HG03457 (cell line): ENCODE data around the gene TEX2.
"Not testable (repeated sequence)": the region's sequence is repeated elsewhere in the genome, so short reads cannot be mapped to it uniquely, and the experiment has no call there.

ENCODE experiments used
- ATAC-seq: cut with Tn5 transposase; IDR thresholded peaks from one replicate; pipeline ENCODE4 v1.9.1; 2021; ENCODE audit warnings: moderate number of reproducible peaks; ENCODE audit not compliant: unreplicated experiment

The TEX2 gene

DNA sequence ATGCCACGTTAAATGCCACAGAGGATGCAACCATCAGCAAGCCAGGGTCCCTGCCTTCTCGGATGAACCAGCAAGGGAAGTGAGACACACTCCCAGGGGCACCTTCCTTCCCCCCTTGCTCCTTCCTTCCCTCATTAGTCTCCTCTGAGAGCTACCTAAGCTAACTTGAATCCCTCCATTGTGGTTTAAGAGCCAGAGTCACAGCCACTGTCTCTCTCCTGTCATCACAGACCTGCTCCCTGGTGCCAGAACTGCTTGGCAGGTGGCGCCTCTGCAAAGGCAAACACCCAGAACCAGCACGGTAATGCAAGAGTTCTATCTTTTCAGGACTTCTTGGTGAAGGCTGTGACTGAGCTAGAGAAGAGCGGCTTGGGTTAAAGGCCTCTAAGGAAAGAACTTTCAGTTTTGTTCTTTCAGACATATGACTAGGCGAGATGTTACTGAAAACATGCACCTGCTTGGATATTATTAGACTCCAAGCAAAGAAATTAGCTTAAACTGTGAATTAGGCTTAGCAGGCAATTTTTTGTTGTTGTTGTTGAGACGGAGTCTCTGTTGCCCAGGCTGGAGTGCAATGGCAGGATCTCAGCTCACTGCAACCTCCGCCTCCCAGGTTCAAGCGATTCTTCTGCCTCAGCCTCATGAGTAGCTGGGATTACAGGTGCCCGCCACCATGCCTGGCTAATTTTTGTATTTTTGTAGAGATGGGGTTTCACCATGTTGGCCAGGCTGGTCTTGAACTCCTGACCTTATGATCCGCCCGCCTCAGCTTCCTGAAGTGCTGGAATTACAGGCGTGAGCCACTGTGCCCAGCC lies 141.9 kb downstream of the TEX2 start:
- ATAC-seq, result not testable (repeated sequence)

DNA sequence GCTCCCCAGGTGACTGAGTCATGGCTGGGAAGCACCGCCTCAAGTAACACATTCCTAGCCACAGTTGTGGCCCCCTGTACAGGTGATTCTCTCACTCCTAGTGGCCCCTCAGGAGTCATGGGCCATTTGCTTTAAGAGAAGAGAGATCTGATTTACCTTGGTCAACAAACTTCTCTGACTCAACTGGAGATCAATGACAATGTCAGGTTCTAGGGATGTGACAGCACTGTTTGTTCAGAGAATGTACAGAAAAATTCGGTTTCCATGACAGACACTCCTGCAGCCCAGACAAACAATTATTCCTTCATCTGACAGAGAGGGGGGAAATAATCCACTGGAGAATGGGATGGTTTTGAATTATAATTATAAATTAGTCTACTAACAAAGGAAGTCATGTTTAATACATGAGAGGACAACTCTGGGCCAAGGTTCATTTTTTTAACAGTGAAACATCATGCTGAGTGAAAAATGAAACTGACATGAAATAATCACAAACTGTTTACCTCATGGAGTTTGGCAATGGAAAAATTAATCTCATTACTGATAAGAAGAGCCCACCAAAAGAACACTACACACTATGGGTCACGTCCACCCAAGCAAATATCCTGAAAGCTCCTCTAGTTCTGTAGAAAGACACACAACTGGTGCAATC lies 142.8 kb downstream of the TEX2 start:
- no peak for ATAC-seq

DNA sequence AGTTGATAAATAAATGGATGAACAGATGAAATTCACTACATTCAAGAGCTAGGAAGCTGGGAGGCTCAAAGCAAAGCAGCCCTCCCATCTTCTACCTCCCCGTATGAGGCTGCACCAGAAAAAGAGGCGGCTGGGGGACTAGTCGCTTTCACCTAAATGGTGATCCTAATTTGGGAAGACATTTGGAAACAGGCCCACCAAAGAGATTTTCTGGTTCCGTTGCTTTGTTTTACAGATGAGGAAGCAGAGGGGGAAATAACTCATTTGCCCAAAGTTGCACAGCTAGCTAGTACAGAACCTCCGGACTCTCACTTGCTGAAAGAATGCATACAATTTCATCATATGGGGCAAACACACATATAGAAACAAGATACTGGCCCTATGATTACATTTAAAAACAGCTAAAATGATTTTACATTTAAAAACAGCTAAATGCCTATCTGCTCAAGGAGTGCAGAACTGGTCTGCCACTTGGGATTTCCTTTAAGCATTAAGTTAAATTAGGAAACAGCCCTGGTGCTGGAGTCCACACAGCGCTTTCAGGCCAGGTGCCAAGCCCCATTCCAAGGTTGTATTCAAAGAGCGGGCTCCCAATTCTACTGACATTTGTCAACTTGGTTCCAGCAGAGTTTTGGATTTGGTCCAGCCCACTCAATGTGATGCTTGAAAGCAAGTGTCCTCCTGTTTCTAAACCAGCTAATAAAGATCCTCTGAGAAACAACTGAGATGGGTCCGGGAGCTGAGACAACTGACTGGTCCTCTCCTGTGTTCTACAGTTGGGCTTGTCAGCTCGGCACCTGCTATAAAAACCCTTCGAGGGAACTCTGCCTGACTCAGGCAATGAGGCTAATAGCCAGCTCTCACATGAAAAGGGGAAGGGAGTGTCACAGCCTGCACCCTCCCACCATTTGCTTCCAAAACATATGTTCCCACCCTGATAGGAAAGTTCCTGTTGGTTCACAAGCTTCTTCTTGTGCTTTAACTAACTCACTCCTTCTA lies 144.8 kb downstream of the TEX2 start:
- ATAC-seq, result no peak

DNA sequence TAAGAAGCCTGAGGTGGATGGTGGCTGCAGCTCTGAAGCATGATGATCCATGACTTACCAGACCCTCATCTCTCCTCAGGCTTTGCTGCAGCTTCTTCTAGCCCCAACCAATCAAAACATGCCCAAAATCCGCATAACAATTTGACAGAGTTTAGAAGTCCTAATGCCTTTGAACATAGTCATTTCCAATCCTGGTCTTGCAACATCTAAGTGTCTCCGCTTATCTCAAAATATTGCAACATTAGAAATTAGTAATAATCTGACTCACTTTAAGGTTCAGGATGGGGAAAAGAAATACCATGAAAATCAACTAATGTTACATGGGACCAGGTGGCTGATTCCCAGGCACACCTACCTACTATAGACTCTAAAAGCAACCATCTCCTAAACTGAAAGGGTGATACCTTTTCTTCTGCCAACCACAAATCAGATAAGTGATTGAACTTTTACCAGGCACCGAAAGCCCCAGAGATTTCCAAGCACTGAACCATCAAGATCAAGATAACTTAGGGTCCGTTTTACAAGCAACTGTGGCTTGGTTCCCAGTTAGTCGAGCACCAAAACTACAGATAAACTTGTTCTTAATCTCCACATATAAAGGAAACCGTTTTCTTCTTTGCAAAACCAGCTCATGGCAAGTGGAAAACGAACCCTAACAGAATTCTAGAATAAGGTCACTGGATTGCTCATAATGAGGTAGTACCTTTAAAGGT lies 147.1 kb downstream of the TEX2 start:
- no peak for ATAC-seq

DNA sequence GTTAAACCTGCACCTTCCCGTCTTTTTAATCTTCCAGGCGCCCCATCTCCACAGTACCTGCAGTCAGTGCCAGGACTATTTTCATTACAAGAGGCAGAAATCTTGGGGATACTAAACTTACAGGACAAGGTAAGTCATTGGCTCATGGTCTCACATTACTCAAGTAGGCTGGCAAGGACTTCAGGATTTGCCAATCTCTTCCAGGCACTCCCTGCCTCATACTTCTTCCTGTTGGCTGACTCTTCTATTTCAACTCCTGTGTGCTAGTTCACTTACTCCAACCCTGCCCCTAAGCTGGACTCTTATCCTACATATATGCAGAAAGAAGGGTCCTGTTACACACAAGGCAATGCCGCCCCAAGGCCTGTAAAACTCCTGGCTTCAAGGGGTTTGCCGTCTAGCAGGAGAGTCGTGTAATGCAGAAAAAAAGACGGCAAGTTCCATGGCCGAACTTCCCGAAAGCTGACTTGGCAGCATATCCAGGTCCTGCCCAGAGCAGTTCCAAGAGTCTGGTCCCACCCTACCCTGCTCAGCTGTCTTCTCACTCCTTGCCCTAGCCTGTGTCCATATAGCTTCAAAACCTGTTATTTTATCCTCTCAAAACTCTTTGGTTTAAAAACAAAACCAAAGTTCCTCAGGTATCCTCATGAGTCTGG lies 147.9 kb downstream of the TEX2 start:
- ATAC-seq, result no peak

- no peak for ATAC-seq
Measured at GRCh38 chr17:64113006-64113405, 150.1 kb downstream of the TEX2 start.

GRCh38 chr17:64111831-64112230 lies 151.2 kb downstream of the TEX2 start:
- ATAC-seq, result no peak

DNA sequence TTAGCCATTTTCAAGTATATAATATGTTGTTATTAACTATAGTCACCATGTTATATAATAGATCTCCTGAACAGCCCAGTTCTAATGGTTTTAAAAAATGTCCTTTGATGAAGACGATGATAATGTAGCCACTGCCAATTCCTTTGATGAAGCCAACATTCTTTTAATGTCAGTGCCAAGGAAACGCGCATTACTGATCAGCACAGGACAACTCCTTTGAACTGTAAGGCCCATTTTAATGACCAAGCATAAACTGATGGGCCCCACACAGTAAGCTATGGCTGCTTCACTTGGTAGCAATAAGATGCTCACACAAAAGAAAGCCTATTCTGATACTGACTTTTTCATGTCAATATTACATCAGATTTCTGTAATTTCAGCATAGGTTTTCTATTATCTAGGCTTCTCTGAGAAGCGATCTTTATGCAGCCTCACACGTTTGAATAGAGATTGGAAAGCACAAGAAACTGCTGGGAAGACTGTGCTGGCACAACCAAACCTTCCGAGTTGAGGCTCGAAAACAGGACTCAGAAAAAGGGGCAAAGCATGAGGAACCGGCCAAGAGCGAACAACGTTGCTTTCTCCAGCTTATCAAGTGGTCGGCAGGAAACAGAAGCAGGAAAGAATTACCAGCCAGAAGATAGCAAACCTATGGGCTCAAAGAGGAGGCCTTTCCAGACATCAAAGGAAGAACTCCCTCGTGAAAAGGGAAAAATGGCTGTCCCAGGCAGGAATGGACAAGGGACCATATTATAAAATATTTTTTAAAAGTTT lies 152.5 kb downstream of the TEX2 start:
- ATAC-seq, result no peak

GRCh38 chr17:64109400-64109799 lies 153.7 kb downstream of the TEX2 start:
- no peak for ATAC-seq

GRCh38 chr17:64107500-64108236 lies 155.4 kb downstream of the TEX2 start:
- no peak for ATAC-seq

- no peak for ATAC-seq
Measured at GRCh38 chr17:64106918-64107317, 156.1 kb downstream of the TEX2 start.

DNA sequence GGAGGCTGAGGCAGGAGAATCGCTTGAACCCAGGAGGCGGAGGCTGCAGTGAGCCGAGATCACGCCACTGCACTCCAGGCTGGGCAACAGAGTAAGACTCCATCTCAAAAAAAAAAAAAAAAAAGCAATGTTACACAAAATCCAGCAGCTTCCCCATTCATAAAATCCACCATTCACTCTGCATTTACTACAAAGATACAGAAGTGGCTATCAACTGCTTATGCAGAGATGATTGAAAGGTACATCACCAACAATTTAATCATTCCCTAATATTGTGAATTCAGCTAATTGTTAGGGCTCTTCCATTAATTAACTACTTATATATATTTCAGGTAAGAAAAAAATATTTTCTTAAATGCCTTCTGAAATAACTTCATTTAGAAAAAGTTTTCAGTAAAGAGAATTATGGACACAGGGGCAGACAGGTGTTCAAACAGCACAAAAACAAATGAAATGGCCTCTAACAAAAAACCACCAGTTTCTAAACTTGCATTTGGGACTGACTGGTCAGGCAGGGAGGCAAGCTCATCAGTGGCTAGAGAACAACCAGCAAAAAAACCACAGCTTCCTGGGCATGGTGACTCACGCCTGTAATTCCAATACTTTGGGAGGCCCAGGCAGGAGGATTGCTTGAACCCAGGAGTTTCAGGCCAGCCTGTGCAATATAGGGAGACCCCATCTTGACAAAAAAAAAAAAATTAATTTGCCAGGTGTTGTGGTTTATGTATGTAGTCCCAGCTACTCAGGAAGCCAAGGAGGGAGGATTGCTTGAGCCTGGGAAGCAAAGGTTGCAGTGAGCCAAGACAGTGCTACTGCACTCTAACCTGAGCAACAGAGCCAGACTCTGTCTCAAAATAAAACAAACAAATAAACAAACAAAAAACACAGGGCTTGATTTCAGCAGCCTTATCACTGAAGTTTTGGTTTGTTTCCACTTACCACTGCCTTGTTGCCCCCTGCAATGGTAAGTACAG lies 159.4 kb downstream of the TEX2 start:
- no peak for ATAC-seq

DNA sequence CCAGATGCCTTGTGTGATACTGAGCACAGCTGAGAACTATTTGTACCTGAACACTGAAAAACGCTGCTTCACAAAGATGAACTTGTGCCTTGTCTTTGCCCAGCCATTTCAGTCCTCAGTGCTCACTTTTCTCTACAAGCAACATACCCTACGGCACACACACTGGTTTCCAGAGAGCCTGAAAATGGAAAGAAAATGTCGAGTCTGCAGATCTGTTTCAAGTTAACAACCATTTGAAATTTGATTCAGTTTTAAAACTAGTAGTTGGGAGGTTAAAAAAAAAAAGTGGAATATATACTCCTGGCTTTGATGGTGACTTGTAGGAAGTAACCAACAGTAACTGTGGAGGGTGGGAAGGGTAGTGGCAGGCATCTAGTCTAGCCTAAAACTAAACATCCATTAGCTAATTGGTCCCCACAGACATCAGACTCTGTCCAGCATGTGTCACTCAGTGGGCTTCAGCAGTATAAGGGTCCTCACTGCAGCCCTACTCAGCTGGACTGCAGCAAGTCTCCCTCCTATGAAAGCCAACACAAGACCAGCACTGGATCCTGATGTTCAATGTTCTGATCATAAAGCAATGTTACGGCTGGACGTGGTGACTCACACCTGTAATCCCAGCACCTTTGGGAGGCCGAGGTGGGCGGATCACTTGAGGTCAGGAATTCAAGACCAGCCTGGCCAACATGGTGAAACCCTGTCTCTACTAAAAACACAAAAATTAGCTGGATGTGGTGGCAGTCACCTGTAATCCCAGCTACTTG lies 160.3 kb downstream of the TEX2 start:
- no peak for ATAC-seq

GRCh38 chr17:64099543-64099942 lies 163.5 kb downstream of the TEX2 start:
- no peak for ATAC-seq
